ENCODE data around the gene SLC25A46. TPM values are rescaled to one million over a fixed set of nuclear protein-coding genes. Genes with fewer than 3 reads are reported as not detected.

Gene SLC25A46
- total and polyA plus RNA-seq, 2 of the 8 experiments (the other 6 are each of a cell fraction or from before 2014, with no cell fraction given): 10.6 to 21.7 TPM

DNA sequence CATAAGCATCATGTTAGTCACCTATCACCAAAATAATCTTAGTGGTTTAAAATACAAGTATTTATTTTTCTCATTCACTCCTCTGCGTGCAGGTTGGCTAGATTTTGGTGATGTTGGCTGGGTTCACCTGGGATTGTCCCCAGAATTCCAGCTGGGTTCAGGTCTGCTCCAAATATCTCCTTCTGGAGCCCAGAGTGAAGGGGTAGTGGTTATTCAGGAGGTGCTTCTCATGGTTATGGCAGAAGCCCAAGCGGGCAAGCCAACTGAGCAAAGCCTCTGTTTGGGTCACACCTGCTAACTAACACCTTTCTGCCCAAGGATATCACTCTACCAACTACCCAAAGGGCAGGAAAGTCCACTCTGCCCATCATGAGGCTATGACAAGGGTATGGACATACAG is 4.7 kb upstream of the SLC25A46 start (continued):
- TF ChIP-seq TAF7 (optimal IDR thresholded peaks at IDR 0.05; ENCODE audit: borderline replicate concordance, low read depth, low read length) (no peak), CBX8 (IDR thresholded peaks at IDR 0.05; ENCODE audit: borderline replicate concordance, low read depth, low read length) (no peak), ZNF274 (IDR thresholded peaks at IDR 0.05; ENCODE audit: borderline replicate concordance, extremely low read depth, low read length) (no peak), POLR2A (IDR thresholded peaks at IDR 0.05; ENCODE audit: control extremely low read depth in 1 of 2, low read depth in 2 of 2, low read length in 2 of 2) (no peak)
